H4 (cell line): ENCODE results near the gene SLC25A21. TPM values are rescaled to one million over a fixed set of nuclear protein-coding genes. Genes with fewer than 3 reads are reported as not detected.
"Not testable (repeated sequence)": the region's sequence is repeated elsewhere in the genome, so short reads cannot be mapped to it uniquely, and the experiment has no call there.

Experiments used
- DNase-seq: peaks from one replicate; pipeline ENCODE4 v3.0.0-alpha.2; 2015; ENCODE audit warnings: low spot score
- total RNA-seq: library from RNA; depleted of rRNA; stranded (reverse); fragments of >200 nt; shearing (Covaris generic); gene quantifications from 2 replicates; pipeline ENCODE4 v1.2.3, GENCODE V29; 2014

The SLC25A21 gene
- total RNA-seq, 1 experiment from 2014 or later, result not detected

GRCh38 chr14:37089410-37089809 lies 83.0 kb downstream of the SLC25A21 start:
- peak; percentile 71 for DNase-seq

DNA sequence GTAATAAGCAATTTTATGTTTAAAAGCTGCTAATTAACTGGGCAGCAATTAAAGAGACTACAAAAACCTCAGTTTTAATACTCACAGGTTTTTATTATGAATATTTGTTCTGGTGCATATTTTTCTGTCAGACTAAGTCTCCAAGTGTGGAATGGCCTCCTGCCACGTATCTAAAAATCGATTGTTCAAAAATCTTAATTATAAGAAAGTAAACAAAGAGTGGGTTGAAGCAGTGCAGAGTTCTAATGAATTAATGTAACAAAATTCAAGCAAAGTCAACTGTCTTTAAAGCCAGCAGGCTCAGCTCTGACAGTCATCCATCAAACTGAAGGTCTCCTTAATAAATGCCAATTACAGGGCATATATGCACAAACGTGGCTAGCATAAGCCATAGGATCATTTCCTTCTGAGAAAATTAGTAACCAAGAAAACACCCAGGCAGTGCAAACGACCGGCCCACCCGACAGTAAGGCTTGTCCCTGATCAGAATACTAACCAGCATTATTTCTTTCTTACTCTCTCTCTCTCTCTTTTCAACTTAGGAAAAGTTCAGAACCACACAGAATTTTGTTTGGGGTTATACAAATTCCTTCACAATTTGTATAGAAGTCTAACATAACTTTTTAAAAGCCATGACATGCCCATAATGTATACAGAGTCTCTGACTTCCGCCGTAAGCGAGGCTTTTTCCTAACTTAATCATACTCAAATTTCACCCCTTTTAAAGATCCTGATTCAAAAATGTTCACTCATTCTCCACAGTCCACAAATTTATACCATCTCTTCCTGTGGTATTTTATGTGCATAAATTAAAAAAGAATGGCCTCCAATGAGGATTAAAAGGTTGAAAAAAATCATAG lies 83.8 kb downstream of the SLC25A21 start:
- peak; percentile 47 for DNase-seq

DNA sequence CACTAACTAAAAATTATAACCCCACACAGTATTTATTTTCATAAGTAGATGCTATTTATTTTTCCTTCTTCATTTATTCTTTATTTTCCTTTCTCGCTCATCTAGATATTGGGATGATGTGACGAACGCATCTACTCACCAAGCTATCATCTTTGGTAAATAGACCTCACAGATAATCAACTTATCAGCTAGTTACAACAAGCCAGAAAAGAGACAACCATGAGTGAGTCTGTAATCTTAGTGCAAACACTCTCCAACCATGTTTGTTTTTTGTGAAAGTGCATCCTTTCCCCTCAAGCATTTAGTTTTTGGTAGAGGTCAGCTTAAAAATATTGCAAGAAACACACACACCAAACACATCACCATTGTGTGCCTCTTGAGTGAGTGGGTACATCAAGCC lies 84.9 kb downstream of the SLC25A21 start:
- DNase-seq, result no peak

- DNase-seq, result no peak
Measured at GRCh38 chr14:37083599-37083998, 88.8 kb downstream of the SLC25A21 start.

DNA sequence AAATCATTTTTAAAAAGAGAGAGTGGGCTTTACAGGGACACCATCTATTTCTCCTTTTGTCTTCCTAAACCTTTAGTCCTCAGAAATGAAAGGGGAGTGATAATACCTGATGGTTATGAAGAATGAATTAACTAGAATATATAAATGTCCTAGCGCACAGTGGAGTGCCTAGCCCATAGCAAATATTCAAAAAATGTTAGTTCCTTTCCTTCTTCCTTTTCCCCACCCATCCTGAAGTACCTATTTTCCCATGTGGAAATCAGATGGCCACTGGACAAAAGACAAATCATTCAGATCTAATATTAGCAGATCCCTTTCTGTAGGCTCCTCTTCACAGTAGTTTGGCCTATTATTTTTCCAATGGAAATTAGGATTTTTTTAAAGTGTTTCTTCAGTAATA lies 90.0 kb downstream of the SLC25A21 start:
- DNase-seq, result no peak

- DNase-seq, result no peak
Measured at GRCh38 chr14:37081856-37082255, 90.5 kb downstream of the SLC25A21 start.

DNA sequence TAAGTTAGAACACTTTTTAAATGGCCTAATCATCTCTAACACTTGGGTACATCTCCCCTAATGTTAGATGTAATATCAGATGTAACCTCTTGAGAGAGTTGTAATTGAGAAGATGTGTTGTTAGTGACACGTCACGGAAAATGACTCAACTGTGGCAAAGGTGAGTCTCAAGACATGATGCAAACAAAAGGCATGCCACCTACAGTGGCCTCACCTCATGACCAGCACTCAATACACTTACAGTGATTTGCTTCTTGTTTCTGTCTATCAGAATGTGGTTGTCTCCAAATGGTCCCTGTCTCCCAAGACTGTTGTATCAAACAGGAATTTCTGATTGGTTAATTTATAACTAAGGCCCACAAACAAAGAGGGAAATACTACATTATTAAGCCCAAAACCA lies 91.2 kb downstream of the SLC25A21 start:
- DNase-seq, result peak; percentile 33

- peak; percentile 73 for DNase-seq
Measured at GRCh38 chr14:37078131-37078530, 94.3 kb downstream of the SLC25A21 start.

DNA sequence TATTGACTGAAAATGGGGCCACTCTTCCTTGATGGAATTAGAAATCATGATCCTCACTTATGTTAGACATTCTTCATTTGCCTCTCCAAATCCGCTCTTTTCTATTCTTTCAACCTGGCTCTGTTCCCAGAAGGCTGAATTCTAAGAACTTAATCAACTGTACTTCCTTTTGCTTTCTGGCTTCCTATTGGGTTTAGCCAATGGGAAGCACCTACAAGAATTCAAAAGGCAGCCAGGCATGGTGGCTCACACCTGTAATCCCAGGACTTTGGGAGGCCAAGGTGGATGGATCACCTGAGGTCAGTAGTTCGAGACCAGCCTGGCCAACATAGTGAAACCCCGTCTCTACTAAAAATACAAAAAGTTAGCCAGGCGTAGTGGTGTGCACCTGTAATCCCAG lies 98.1 kb downstream of the SLC25A21 start:
- DNase-seq, result not testable (repeated sequence)

DNA sequence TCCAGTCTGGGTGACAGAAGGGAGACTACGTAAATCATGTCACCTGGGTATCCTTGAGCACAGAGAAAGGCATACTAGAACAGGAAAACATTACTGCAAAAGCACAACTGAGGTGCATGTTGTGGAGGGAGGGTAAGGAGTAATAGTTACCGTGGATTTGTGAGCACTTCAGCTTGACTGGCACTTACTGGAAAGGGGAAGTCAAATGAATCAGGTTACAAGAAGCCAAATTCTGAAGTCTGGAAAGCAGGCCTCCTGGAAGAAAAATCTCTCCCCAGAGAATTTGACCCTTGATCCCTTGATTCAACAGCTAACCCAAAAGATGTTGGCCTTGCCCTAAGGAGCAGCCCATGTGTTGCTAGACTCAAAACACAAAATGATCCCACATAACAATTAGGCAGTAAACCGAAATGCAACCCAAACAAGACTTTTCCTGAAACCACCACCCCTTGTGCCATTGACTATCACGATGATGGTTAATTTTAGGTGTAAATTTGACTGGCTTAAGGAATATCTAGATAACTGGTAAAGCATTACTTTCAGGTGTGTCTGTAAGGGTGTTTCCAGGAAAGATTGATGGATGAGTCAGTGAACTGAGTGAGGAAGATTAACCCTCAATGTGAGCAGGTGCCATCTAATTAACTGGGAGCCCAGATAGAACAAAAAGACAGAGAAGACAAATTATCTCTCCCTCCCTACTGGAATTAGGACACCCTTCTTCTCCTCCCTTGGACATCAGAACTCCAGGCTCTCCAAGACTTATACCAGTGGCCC lies 108.8 kb downstream of the SLC25A21 start:
- no peak for DNase-seq

- DNase-seq, result no peak
Measured at GRCh38 chr14:37062191-37062803, 110.1 kb downstream of the SLC25A21 start.

DNA sequence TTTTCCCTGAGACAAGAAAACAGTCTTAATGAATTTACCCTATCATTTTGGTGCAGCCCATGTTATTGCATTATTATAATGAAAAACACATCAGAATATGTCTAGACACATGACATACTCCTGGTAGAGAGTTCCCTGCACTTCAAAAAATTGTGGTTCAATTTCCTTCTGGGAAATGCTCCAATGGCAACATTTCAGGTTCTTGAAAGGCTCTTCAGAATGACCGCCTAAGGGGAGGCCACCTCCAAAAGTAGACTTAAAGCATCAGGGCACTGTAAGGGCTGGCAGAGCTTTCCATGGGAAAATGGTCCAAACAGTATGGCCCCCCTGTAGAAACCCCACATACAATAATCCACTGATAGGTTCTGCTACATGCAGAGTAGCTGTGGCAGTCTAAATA lies 110.7 kb downstream of the SLC25A21 start:
- no peak for DNase-seq

- DNase-seq, result no peak
Measured at GRCh38 chr14:37060496-37061260, 111.7 kb downstream of the SLC25A21 start.

DNA sequence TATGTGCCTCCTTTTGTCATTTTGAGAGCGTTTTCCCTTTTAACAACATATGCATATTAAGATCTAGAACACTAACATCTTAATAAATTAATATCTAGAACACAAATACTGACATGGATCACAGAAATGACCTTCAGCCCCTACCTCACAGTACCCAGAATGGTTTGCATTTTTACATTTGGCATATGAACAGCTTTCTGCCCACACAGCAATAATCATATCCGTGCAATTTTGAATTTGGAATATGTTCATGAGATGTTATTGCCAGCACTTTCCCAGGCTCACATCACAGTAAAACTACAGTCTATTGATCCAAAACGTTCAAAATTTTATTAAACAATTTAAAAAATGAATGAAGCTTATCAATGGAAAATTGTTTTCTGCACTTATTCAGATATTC lies 114.6 kb downstream of the SLC25A21 start:
- DNase-seq, result no peak

DNA sequence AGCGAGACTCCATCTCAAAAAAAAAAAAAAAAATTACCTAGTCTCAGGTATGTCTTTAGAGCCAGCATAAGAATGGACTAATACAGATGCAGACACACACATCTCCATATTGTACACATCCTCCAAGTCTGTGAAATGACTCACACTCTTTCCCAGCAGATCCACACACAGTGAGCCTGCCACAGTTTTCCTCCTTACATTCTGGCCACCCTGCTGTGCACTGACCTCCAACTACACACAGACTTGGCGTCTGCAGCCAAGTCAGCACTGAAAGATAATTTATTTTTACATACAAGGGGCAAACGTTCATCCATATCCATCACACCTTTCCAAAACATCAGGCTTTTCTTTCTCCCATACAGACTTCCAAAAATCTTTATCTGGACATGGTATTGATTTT lies 115.9 kb downstream of the SLC25A21 start:
- DNase-seq, result peak; percentile 72

DNA sequence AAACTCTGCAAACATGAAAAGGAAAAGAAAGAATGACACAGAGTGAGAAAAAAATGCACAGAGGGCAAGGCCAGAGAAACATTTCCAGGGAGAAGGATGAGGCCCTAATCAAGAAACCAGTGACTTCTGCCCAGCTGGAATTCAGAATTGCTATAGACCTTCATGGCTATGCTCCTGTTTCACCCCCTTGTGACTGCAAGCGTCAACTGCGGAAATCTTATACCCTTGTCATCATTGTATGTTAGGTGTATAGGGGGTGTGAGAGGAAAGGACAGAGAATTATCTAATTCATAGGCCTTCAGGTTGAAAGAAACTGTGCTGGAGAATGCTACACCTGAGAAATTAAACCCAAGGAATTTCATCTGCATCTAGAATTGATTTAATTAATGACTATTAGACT lies 117.5 kb downstream of the SLC25A21 start:
- DNase-seq, result no peak

- no peak for DNase-seq
Measured at GRCh38 chr14:37054144-37054543, 118.3 kb downstream of the SLC25A21 start.

GRCh38 chr14:37051680-37052079 lies 120.7 kb downstream of the SLC25A21 start:
- DNase-seq, result no peak

GRCh38 chr14:37051153-37051552 lies 121.3 kb downstream of the SLC25A21 start:
- DNase-seq, result no peak

DNA sequence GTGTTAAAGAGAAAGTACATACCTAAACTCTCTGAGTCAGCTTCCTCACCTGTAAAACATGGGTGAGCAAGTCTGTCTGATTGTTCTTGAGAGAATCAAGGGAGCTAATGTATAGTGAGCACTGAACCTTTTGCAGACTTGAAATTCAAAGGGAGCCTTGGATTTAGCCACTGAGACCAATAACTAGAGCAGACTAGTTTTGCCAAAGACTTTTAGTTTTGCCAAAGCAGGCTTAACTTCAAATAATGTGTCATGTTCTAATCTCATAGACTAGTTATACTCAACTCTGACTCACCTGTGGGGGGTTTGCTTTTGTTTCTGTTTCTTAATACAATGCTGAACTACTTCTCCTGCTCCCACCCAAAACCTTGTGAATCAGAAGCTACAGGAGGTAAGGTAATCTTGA lies 123.7 kb downstream of the SLC25A21 start:
- no peak for DNase-seq

DNA sequence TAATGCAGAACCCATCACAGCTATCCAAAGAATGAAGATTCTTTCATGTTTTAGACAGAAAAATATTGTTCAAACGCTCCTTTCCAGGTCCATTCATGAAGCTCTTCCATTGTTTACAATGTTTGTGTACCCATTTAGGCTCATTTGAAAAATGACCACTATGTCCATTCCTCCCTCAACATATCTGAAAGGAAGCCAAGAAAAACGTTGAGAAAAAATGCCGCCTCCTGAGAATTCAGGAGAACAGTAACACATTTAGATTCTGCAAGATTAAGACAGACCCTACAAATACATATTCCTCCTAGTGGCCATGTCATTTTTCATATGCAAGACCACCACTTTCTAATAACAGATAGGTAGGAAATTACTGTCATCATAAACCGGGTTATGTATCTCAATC lies 124.4 kb downstream of the SLC25A21 start:
- DNase-seq, result no peak

GRCh38 chr14:37047226-37047625 lies 125.2 kb downstream of the SLC25A21 start:
- no peak for DNase-seq
